ENCODE results near the gene D2HGDH. TPM values are rescaled to one million over a fixed set of nuclear protein-coding genes. Genes with fewer than 3 reads are reported as not detected.

D2HGDH gene
- total and polyA plus RNA-seq, 2 of the 13 experiments (the other 11 are each of a cell fraction or from before 2014, with no cell fraction given): 19.2 to 20.3 TPM

DNA sequence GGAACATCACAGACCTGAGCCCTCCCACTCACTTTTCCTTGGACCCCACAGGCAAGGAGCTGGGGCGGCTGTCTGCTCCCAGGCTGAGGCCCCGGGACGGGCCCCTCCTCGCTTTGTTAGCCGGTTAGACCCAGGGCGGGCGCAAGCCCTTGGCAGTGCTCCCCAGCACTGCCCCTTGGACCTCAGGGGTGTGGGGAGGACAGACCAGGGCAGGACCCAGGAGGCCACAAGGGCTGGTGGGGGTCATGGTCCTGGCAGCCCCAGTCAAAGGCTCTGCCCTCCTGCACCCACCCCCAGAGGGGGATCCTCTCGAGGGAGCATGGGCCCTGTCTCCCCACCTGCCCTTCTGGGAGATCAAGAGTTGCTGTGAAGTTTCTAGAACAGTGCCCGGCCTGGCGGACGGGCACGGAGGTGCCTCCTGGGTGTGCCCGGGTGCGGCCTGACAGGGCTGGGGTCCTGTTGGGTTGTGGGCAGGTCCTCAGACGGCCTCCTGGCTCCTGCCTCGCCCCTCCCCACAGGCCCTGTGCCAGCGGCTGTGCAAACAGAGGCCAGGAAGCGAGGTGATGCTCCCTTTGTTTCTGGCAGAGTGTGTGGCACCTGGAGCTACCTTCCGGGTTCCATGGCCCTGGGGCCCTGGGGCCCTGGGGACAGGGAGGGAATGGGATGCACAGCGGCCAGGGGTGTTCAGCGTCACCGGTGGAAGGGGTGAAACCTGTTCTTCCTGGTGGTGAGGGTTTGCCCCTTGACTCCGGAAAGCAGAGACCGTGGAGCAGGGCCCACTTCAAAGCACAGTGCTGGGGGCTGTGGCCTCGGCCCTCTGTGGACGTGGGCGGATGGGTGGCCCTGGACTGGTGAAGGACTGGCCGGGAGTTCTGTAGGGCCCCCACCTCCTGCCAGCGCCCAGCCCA, 39.3 kb downstream of the D2HGDH start (continued):
- TF ChIP-seq ZBTB8A (CRISPR knock-in tag; IDR thresholded peaks at IDR 0.05; ENCODE audit: borderline replicate concordance, low read depth) (no peak; the same call in 1 of the 2 replicates), ELF3 (CRISPR knock-in tag; IDR thresholded peaks at IDR 0.05) (peak; percentile 96), ZNF777 (CRISPR knock-in tag; IDR thresholded peaks at IDR 0.05) (peak; percentile 15), PTBP1 (IDR thresholded peaks at IDR 0.05; ENCODE audit: low read depth, low read length, poor library complexity, severe bottlenecking) (peak; percentile 46), HNF4A (CRISPR knock-in tag; IDR thresholded peaks at IDR 0.05) (peak; percentile 84), ZNF234 (CRISPR knock-in tag; conservative IDR thresholded peaks at IDR 0.05) (no peak; the same call in 1 of the 2 replicates), ZFP90 (CRISPR knock-in tag; IDR thresholded peaks at IDR 0.05; ENCODE audit: borderline replicate concordance) (0 out of 2 replicates have a peak, but pooled peaks have one; percentile 2), RFX5 (IDR thresholded peaks at IDR 0.05; ENCODE audit: low read depth, low read length) (no peak), ZBTB1 (CRISPR knock-in tag; IDR thresholded peaks at IDR 0.05; ENCODE audit: borderline replicate concordance) (no peak), ZNF878 (CRISPR knock-in tag; IDR thresholded peaks at IDR 0.05) (no peak; the same call in 1 of the 2 replicates), ZFYVE20 (CRISPR knock-in tag; IDR thresholded peaks at IDR 0.05; ENCODE audit: borderline replicate concordance, low read depth) (no peak), ATF7-NPFF (CRISPR knock-in tag; IDR thresholded peaks at IDR 0.05; ENCODE audit: low read depth) (peak; percentile 79), ZKSCAN8 (CRISPR knock-in tag; IDR thresholded peaks at IDR 0.05; ENCODE audit: borderline replicate concordance) (peak; percentile 53; the same call in 1 of the 2 replicates), ZNF746 (CRISPR knock-in tag; IDR thresholded peaks at IDR 0.05) (peak; percentile 54), ZNF816 (CRISPR knock-in tag; IDR thresholded peaks at IDR 0.05; ENCODE audit: borderline replicate concordance) (0 out of 2 replicates have a peak, but pooled peaks have one; percentile 14), FOXP1 (IDR thresholded peaks at IDR 0.05) (no peak), FOXP1 (CRISPR knock-in tag; IDR thresholded peaks at IDR 0.05) (peak; percentile 4; the same call in 1 of the 2 replicates), HDAC1 (CRISPR knock-in tag; IDR thresholded peaks at IDR 0.05) (peak; percentile 80), ZSCAN9 (CRISPR knock-in tag; IDR thresholded peaks at IDR 0.05; ENCODE audit: borderline replicate concordance) (peak; percentile 44)
- TF ChIP-seq, protein P1, sequence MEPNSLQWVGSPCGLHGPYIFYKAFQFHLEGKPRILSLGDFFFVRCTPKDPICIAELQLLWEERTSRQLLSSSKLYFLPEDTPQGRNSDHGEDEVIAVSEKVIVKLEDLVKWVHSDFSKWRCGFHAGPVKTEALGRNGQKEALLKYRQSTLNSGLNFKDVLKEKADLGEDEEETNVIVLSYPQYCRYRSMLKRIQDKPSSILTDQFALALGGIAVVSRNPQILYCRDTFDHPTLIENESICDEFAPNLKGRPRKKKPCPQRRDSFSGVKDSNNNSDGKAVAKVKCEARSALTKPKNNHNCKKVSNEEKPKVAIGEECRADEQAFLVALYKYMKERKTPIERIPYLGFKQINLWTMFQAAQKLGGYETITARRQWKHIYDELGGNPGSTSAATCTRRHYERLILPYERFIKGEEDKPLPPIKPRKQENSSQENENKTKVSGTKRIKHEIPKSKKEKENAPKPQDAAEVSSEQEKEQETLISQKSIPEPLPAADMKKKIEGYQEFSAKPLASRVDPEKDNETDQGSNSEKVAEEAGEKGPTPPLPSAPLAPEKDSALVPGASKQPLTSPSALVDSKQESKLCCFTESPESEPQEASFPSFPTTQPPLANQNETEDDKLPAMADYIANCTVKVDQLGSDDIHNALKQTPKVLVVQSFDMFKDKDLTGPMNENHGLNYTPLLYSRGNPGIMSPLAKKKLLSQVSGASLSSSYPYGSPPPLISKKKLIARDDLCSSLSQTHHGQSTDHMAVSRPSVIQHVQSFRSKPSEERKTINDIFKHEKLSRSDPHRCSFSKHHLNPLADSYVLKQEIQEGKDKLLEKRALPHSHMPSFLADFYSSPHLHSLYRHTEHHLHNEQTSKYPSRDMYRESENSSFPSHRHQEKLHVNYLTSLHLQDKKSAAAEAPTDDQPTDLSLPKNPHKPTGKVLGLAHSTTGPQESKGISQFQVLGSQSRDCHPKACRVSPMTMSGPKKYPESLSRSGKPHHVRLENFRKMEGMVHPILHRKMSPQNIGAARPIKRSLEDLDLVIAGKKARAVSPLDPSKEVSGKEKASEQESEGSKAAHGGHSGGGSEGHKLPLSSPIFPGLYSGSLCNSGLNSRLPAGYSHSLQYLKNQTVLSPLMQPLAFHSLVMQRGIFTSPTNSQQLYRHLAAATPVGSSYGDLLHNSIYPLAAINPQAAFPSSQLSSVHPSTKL (CRISPR knock-in tag; IDR thresholded peaks at IDR 0.05): peak; percentile 66; the same call in 1 of the 2 replicates
- TF ChIP-seq, protein P2, sequence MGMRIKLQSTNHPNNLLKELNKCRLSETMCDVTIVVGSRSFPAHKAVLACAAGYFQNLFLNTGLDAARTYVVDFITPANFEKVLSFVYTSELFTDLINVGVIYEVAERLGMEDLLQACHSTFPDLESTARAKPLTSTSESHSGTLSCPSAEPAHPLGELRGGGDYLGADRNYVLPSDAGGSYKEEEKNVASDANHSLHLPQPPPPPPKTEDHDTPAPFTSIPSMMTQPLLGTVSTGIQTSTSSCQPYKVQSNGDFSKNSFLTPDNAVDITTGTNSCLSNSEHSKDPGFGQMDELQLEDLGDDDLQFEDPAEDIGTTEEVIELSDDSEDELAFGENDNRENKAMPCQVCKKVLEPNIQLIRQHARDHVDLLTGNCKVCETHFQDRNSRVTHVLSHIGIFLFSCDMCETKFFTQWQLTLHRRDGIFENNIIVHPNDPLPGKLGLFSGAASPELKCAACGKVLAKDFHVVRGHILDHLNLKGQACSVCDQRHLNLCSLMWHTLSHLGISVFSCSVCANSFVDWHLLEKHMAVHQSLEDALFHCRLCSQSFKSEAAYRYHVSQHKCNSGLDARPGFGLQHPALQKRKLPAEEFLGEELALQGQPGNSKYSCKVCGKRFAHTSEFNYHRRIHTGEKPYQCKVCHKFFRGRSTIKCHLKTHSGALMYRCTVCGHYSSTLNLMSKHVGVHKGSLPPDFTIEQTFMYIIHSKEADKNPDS (CRISPR knock-in tag; IDR thresholded peaks at IDR 0.05): no peak; the same call in 1 of the 2 replicates
- TF ChIP-seq, protein P3, sequence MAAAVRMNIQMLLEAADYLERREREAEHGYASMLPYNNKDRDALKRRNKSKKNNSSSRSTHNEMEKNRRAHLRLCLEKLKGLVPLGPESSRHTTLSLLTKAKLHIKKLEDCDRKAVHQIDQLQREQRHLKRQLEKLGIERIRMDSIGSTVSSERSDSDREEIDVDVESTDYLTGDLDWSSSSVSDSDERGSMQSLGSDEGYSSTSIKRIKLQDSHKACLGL (CRISPR knock-in tag; IDR thresholded peaks at IDR 0.05): 0 out of 2 replicates have a peak, but pooled peaks have one; percentile 24
- TF ChIP-seq, protein P4, sequence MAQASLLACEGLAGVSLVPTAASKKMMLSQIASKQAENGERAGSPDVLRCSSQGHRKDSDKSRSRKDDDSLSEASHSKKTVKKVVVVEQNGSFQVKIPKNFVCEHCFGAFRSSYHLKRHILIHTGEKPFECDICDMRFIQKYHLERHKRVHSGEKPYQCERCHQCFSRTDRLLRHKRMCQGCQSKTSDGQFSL (CRISPR knock-in tag; IDR thresholded peaks at IDR 0.05): no peak

Data from HepG2 (cell line).